Endothelial cell (in vitro differentiated cells): Measurements from ENCODE around the gene SETD6. TPM values are rescaled to one million over a fixed set of nuclear protein-coding genes. Genes with fewer than 3 reads are reported as not detected.

Experiments used
- DNase-seq: peaks from one replicate; pipeline ENCODE4 v3.0.0; 2021; ENCODE audit warnings: low spot score
- H3K27ac Mint-ChIP-seq: one replicate; pipeline ENCODE4 v1.8.0; 2021; ENCODE audit warnings: mixed read lengths, inconsistent platforms; ENCODE audit not compliant: unreplicated experiment
- H3K27me3 Mint-ChIP-seq: one replicate; pipeline ENCODE4 v1.8.0; 2021; ENCODE audit warnings: mild to moderate bottlenecking, moderate library complexity, mixed read lengths, inconsistent platforms; ENCODE audit not compliant: unreplicated experiment
- H3K36me3 Mint-ChIP-seq: one replicate; pipeline ENCODE4 v1.8.0; 2021; ENCODE audit warnings: mild to moderate bottlenecking, low read depth, mixed read lengths, inconsistent platforms; ENCODE audit not compliant: unreplicated experiment
- H3K4me1 Mint-ChIP-seq: one replicate; pipeline ENCODE4 v1.8.0; 2021; ENCODE audit warnings: mild to moderate bottlenecking, mixed read lengths, inconsistent platforms; ENCODE audit not compliant: unreplicated experiment
- H3K4me3 Mint-ChIP-seq: one replicate; pipeline ENCODE4 v1.8.0; 2021; ENCODE audit warnings: mild to moderate bottlenecking, mixed read lengths, inconsistent platforms; ENCODE audit not compliant: unreplicated experiment
- H3K9me3 Mint-ChIP-seq: one replicate; pipeline ENCODE4 v1.8.0; 2021; ENCODE audit warnings: mixed read lengths, inconsistent platforms; ENCODE audit not compliant: unreplicated experiment
- total RNA-seq: library from RNA; stranded (reverse); fragmentation: NEBNext Ultra II Directional; extraction: Animal tissue kit (Norgen Biotek cat#: 25700); gene quantifications from one replicate; pipeline ENCODE4 v1.2.1, GENCODE V29; 2021; ENCODE audit not compliant: unreplicated experiment
- TF ChIP-seq, protein P1 (sequence below): fragments of 200-600 bp; sonication (generic); IDR thresholded peaks from one replicate; pipeline ENCODE4 v1.5.0; 2021; ENCODE audit warnings: antibody characterized with exemption; ENCODE audit not compliant: unreplicated experiment

The SETD6 gene
- total RNA-seq, 1 donor from 2014 or later = 7.9 TPM

- no peaks in the 10 kb centered on the region for H3K36me3 Mint-ChIP-seq
- no peak overlapping the region for H3K27ac Mint-ChIP-seq
- H3K4me3 Mint-ChIP-seq = no peak overlapping the region
- no peak for DNase-seq
- no peaks in the 10 kb centered on the region for H3K9me3 Mint-ChIP-seq
- peaks cover 20% of the 10 kb centered on the region for H3K27me3 Mint-ChIP-seq
- peaks cover 2% of the 10 kb centered on the region for H3K4me1 Mint-ChIP-seq
- TF ChIP-seq, protein P1, sequence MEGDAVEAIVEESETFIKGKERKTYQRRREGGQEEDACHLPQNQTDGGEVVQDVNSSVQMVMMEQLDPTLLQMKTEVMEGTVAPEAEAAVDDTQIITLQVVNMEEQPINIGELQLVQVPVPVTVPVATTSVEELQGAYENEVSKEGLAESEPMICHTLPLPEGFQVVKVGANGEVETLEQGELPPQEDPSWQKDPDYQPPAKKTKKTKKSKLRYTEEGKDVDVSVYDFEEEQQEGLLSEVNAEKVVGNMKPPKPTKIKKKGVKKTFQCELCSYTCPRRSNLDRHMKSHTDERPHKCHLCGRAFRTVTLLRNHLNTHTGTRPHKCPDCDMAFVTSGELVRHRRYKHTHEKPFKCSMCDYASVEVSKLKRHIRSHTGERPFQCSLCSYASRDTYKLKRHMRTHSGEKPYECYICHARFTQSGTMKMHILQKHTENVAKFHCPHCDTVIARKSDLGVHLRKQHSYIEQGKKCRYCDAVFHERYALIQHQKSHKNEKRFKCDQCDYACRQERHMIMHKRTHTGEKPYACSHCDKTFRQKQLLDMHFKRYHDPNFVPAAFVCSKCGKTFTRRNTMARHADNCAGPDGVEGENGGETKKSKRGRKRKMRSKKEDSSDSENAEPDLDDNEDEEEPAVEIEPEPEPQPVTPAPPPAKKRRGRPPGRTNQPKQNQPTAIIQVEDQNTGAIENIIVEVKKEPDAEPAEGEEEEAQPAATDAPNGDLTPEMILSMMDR = no peak
These were observed 17.4 kb upstream of the SETD6 start for GRCh38 chr16:58497935-58498334.

- Mint-ChIP-seq H3K9me3 (no peaks in the 10 kb centered on the region), H3K4me1 (peaks cover 2% of the 10 kb centered on the region), H3K27ac (no peak overlapping the region), H3K36me3 (no peaks in the 10 kb centered on the region), H3K4me3 (no peak overlapping the region), H3K27me3 (peaks cover 18% of the 10 kb centered on the region)
- TF ChIP-seq, protein P1 = no peak
- no peak for DNase-seq
These were observed 16.8 kb upstream of the SETD6 start for GRCh38 chr16:58498341-58499091.

GRCh38 chr16:58499092-58499511, 16.2 kb upstream of the SETD6 start:
- Mint-ChIP-seq H3K9me3 (no peaks in the 10 kb centered on the region), H3K4me3 (no peak overlapping the region), H3K27ac (no peak overlapping the region), H3K36me3 (no peaks in the 10 kb centered on the region), H3K4me1 (peaks cover 2% of the 10 kb centered on the region), H3K27me3 (peaks cover 18% of the 10 kb centered on the region)
- no peak for DNase-seq
- TF ChIP-seq, protein P1 = no peak

DNA sequence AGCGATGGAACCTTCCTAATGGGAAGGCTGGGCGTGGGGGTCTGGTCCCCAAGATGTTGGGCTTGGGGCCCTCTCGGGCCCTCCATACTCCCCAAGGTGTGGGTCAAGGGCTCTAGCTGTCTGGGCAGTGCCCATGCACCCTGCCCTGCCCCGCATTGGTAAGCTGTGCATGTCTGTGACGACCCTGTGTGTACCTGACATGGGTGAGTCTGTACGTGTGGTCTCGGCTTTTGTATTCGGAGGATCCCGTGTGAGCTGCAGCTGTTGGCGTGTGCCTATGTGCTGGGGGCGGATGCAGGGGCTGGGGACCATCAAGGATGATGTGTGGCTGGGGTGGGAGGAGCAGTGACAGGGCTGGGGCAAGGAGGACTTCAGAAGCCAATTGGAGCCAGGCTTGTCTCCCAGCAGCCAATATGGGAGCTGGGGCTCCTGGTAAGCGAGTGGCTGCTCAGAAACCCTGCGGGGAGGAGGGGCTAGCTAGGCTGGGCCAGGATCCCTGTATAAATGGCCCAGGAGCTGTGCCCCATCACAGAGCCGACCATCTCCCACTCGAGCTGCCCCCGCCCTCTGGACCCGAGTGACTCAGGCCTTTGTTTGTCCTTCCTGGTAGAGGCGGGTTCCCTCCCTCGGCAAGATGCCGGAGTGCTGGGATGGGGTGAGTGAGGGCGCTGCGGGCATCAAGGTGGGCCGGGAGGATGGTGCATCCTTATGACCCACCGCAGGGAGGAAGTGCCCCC, 15.5 kb upstream of the SETD6 start, which contains the start of gene NDRG4:
Gene NDRG4, plus strand, starts transcription at position 529 of the 737 bp plus-strand sequence. Its CDS starts 106 bp downstream, at position 635.
- Mint-ChIP-seq H3K27me3 (peaks cover 16% of the 10 kb centered on the region), H3K27ac (no peak within 1 kb of the TSS), H3K36me3 (no peaks in the 10 kb centered on the region), H3K4me1 (peaks cover 2% of the 10 kb centered on the region), H3K4me3 (peak within 1 kb of the TSS; percentile 56), H3K9me3 (no peaks in the 10 kb centered on the region)
- peak; percentile 52 for DNase-seq
- TF ChIP-seq, protein P1 = no peak
